ENCODE measurements around the gene CTAGE6.
"Not testable (repeated sequence)": the region's sequence is repeated elsewhere in the genome, so short reads cannot be mapped to it uniquely, and the experiment has no call there.

- TF ChIP-seq POLR2A, CTCF (IDR thresholded peaks at IDR 0.05): not testable (repeated sequence)
Measured at GRCh38 chr7:143765678-143766077, 8.2 kb upstream of the CTAGE6 start.
